ENCODE results near the gene PRKN.

PRKN gene

DNA sequence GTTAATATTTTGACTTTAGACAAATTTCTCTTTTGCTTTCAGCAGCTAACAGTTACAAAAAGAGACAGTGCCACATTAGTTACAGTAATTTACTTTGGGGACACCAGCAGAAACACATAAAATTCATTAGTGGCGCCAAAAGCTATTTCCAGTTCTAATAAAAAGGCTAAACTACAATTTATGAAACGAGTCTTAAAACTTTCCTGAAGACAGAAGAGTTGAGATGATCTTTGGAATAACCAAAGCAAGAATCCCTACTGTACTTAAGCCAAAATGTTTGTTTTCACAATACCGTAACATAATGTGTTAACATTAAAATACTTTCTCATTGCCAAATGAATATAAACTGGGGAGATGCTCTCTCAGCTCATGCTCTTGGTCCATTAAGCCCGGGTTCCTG, 1103.5 kb downstream of the PRKN start:
- DNase-seq, result no peak

DNA sequence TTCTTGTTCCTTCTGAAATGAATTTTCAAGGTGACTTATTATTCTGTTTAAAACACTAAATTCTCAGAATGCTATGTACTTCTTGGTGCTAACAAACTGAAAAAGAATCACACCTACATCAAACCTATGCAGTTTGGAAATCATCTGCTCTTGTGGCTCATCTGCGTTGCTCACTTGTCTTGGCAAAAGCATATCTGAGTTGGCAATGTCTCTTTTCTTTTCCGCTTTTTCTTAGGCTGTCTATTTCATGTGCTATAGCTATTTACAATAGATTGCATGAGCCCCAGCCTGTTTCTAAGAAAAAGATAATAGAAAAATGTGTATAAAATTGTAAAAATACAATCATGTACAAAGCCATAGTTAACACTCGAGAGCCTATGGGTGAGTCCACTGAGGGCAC, 1104.8 kb downstream of the PRKN start:
- DNase-seq, result no peak

DNA sequence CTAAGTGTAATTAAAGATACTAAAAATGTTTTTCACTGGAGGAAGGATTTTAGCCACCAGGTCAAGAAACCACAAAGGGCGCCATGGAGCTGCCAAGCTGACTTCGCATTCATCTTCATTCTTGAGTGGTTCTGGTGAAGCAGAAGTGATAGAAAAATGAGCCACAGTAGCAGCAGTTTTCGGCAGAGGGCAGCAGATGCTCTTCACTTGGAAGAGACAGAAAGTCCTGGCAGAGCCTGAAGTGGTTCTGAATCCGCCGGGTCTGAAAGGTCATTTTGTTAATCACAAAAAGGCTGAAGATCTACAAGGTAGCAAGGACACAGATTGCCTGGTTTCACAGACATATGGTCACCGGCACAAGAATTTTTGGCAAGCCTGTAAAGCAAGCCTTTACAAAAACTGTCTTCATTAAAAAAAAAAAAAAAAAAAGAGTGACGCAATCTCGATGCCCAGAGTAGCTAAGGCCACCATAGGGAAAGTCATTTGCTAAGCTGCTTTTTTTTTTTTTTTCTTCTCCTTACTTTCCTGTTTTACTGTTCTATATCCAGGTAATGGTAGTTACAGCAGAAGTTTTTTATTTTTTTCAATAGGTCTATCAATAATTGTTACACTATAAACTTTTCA, 1108.6 kb downstream of the PRKN start:
- DNase-seq, result no peak

DNA sequence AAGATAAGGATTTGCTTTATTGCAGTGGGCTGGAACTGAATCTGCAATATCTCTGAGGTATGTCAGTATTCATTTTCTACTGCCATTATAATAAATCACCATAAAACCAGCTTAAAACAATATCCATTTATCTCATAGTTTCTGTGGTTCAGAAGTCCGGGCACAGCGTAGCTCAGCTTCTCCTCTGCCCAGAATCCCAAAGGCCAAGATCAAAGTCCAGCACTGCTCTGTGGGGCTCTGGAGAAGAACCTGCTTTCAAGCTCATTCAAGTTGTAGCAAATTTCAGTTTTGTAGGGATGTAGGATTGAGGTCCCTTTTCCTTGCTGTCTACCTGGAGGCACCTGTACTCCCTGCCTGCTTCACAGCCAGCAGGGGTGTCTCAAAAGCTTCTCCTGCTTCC, 1113.9 kb downstream of the PRKN start:
- no peak for DNase-seq

DNA sequence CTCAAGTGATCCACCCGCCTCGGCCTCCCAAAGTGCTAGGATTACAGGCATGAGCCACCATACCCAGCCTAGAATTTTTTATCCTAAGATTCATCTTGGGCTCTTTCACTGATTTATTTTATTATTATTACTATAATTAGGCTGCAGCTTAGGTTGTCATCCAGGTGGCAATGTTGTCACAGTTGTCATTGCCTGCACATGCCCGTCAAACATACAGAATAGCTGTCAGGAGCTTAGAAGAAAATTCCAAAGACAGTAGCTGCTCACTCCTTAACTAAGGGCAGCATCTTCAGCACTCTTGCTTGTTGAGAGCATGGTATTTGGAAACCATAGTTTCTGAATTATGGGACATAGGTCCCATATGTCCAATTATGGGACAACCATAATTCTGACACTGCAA, 1118.8 kb downstream of the PRKN start:
- no peak for DNase-seq

DNA sequence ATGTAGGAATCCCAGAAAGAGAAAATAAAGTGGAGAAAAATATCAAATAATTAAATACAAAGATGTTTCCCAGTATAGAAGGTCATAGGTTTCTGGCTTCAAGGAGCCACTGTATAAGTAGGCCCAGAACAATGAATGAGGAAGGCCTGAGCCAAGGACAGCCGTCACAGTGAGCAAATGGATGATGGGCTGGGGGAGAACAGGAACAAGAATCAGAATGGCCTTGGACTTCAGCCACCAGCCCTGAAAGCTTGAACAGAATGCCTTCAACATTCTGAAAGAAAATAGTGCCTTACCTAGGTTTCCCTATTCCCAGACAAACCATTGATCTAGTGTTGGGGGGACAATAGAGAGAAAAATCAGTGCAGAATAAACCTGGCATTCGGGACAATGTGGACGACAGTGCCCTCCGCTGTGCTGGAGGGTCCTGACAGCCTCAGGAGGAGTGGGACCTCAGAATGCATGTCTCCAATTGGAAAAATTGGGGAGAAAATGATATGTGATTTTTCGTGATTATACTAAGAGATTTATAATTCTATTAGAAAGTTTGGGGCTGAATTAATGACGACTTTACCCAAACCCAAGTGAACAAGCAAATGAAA, 1119.8 kb downstream of the PRKN start:
- DNase-seq, result no peak

DNA sequence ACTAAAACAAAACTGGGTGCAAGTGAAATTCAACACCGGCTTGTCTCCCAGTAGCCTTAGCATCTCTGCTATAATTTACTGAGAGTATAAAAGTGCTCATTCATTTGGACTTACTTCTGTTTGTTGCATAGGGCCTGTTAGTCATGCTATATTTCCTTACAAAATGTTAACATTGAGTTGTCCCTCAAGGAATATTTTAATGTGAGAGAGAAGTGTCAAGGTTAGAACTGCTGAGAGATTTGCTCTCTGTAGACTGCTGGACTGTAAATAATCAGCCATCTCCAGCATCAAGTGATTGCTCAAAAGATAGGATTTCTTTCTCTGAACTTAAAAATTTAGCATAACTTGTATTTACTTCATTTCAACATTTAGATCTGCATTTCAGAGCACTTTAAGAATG, 1125.2 kb downstream of the PRKN start:
- DNase-seq, result no peak

DNA sequence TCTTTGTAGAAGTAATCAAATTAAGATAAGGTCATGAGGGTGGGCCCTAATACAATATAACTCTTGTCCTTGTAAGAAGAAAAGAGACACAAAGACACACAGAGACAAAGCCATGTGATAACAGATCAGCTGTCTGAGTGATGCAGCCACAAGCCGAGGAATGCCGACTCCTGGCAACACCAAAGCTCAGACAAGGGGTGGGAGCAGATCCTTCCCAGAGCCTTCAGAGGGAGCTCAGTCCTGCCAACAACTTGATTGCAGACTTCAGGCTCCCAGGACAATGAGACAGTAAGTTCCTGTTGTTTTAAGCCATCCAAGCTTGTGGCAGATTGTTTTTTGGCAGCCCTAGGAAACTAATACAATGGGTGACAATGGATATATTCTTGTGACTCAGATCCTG, 1128.7 kb downstream of the PRKN start:
- DNase-seq, result no peak

DNA sequence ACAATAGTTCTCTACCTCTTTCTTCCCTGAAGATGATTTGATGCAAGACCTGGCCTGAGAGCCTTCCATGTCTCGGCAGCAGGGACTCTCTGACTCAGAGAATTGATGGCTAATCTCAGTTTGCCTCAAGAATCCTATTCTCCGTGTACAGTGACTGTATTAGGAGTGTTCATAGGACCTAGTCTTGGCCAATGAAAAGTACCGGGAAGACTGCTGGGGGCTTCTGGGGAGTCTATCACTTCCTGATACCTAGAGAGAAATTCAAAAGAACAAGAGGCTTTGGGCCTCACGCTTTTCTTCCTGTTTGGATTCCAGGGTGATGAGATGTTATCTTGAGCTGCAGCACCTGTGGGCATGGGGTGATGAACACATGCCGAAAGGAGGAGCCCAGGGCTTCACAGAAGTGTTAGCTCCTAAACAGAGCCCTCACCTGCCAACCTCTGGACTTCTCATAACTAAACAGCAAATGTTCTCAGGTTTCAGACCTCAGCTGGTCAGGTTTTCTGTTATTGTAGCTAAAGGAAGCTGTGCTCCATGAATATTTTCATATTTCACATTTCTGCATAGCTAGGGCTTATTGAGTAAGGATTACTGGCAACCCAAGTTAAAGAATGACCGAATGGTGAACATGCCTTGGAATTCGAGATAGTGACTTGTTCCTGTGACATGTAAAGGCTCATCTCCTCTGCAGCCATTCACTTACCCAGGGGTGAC, 1130.6 kb downstream of the PRKN start:
- no peak for DNase-seq

DNA sequence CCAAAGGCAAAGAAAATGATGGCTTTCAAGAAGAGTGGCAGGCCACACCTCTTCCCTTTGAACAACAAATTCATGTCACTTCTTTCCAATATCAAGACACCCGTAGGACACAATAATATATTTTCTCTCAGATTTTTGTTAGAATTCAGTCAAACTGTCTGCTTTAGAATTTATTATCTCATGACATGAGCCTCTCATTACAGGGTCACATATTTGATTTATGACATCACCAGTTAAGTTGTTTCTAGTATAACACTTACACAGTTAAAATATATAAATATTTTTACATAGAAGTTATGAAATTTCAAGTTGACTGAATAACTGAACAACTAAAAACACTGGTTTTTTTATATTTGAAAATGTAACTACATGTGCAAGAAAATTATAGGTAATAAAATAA, 1133.2 kb downstream of the PRKN start:
- no peak for DNase-seq

DNA sequence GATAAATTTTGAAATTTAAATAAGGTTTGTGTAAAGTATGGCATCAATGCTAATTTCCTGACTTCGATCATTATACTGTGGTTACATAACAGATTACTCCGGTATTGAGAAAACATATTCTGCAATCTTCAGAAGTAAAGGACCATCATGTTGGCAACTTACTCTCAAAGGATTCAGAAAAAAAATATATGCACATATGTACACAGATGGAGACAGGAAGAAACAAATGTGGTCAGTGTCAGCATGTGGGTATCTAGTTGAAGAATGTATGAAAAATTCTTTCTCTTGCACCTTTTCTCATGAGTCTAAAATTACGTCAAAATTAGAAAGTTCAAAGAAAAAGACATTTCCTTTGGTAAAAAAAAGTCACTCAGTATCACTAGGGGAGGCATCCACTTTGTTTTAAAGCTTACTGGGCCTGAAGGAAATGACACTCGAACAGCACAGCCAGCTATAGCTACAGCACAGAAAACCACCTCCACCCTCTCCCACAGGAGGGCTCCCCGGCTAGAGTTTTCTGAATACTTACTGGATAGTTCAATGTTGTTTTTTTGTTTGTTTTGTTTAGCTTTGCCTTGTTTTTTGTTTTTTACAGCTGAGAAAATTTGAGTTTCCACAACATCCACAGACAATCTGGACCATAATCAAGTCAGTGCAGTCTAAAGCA, 1136.5 kb downstream of the PRKN start:
- DNase-seq, result no peak

DNA sequence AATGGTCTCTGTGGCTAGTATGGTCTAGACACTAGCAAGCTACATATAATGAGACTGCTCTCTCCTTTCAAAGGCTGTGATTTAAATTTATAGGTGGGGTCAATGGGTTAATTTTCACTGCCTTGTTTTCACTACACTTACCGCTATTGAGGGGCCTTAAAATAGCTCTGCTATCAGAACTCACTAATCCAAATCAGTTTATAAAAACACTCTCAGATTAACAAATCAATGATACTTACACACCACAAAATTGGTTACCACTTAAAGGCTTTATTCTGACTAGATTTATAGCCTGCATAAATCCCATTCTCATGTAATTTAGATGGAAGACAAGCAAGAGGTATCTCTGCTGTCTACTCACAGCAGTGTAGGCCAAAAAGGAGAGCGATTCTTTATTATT, 1140.7 kb downstream of the PRKN start:
- no peak for DNase-seq

DNA sequence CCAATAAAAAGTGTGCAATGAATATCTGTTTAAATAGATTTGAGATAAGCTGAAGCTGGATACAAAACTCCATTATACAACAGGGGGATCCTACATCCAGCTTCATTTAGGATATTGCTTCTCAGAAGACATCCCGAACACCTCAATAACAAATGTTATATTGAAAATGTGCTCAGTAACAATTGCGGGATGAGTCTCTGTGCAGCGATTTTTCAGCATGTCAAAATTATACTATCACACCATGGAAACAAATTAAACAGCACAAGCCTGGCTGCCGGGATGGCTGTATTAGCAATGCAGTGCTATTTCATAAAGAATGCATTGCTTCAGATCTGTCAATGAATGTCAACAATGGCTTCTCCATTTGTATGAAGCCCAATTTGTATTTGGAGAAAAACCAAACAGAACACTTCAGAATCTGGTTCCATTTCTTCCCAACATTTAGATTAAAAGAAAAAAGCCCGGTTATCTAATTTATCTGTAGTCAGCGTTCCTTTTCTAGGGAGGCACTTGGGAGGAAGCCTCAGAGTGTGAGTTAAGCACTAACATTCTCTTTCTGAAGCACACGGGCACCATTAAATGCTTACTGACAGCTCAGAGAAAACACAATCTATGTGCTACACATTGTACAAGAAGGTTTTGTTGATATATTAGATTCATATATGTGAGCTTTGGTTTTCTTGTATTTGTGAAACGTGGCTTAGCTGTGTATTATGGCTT, 1142.8 kb downstream of the PRKN start:
- no peak for DNase-seq

DNA sequence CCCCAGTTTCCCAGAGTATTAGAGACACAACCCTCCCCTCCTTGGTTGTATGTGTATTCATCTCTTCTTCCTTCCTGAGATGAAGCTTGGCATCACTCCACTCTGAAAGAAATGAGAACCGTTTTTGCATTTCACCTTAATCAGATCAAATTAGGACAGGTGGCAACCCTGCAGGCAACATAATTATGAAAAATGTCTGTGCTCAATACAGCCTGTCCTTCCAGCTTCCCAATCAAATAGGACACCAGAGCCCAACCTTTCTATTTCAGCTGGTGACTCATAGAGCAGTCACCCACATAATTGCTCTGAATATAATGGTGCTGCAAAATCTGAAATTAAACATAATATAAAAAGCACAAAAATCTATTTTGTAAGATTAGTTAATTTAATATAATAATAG, 1143.5 kb downstream of the PRKN start:
- no peak for DNase-seq

DNA sequence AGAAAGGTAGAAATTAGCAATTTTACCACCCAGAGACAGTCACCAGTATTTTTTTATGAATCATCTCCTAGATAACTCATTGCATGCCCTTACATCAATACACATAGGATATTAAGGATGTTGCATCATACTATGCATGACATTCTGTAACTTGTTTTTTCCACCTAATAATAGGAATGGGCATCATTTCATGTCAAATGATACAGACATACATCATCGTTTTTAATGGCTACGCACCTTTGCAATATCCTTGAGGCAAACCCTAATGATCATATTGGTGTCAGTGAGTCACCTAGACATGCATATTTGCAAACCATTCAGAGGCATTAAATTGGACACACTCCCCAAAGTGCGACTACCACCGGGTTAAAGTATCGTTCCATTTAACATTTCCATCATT, 1144.0 kb downstream of the PRKN start:
- no peak for DNase-seq

DNA sequence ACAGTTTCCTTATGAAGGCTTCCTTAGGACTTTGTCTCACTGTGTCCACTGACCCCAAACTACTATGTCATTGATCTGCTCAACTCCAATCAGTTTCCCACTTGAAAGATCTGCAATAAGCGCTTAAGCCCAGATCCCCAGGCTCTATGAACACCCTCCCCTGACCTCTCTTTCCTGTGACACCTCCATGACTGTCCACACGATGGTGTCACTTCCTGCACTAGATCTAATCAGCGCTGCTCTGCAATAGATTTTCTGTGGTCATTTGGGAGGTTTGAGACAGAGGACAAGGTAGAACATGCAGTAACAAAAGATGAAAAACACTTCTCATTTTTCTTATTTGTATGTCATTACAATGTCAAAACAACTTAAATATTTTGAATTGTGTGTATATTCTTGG, 1149.1 kb downstream of the PRKN start:
- DNase-seq, result no peak

DNA sequence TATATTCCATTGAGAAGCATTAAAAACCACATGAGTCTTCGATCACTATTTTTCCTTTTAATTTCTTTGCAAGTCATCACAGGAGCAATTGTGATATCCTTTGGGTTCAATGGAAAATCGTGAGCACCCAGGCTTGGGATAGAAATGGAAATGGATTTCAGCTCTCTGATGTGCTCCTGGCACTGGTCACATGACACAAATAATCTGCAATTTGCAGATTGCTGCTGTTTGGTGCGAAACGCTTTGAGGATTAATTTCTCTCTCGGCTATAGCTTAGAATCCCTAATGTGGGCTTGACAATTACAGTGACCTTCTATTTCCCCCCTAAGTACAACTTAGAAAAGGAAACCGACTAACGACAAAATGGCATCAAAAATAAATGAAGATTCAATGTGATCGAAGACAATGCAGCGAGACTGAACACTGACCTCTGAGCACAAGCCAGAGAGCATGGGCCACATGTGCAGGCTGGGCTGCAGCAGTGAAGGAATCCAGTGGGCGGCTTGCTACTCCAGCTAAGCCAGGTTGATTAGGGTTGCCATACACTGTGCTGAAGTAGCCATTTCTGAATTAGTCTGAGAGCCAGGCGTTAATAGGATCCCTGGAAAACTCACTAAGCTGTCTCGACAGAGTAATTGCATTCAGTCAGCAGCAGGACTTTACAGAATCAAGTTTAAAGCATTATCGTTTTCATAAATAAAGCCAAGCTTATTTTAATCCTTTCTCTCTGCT, 1151.9 kb downstream of the PRKN start:
- DNase-seq, result no peak

DNA sequence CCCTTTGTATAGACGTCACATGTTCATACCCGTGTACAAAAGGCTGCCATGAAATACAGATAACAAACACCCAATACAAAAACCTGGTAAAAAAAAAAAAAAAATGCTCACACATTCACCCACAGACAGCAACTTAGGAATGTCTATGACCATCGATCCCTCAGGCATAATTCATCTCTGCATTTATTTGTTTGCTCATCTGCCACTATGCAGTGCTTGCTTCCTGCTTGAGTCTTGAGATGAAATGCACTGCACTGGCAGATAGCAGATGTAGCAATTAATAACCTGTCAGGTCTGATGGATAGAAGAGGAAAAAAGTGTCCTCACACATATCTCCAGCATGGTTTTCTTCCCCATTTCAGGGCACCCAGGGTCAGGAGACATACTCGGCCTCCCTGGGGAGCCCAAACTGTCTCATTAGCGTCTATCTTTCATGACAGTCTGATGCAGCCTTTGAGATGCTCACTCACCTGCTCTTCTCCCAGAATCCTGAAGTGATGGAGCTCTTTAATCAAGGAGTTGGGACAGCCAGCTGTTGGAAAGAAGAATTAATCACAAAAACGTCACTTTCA, 1158.6 kb downstream of the PRKN start:
- no peak for DNase-seq

DNA sequence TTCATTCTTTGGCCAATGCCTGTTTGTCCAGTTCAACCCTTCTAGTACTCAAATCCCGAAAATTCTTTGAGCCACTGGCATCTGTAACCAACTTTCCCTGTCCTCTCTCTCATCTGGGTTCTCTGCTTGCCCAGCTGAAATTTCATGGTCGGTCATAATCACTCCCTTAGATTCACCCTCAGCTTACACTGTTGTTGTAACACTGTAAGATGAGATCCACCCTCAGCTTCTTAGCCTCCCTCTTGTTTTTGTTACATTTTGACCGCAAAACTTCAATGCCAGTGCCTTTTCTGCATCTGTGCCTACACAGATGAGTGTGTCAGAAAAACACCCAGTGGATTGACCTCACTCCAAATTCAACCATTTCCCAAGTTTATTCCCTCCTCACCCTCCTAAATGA, 1162.6 kb downstream of the PRKN start:
- DNase-seq, result no peak

DNA sequence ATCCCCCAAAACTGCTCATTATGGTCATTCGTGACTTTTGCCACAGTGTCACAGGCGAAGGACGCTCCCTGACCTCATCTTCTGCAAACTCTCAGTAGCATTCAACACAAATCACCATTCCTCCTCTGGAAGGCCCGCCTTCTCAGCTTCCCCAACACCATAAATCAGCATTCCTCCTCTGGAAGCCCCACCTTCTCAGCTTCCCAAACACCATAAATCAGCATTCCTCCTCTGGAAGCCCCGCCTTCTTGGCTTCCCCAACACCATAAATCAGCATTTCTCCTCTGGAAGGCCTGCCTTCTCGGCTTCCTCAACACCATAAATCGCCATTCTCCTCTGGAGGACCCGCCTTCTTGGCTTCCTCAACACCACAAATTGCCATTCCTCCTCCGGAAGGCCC, 1165.7 kb downstream of the PRKN start:
- no peak for DNase-seq

DNA sequence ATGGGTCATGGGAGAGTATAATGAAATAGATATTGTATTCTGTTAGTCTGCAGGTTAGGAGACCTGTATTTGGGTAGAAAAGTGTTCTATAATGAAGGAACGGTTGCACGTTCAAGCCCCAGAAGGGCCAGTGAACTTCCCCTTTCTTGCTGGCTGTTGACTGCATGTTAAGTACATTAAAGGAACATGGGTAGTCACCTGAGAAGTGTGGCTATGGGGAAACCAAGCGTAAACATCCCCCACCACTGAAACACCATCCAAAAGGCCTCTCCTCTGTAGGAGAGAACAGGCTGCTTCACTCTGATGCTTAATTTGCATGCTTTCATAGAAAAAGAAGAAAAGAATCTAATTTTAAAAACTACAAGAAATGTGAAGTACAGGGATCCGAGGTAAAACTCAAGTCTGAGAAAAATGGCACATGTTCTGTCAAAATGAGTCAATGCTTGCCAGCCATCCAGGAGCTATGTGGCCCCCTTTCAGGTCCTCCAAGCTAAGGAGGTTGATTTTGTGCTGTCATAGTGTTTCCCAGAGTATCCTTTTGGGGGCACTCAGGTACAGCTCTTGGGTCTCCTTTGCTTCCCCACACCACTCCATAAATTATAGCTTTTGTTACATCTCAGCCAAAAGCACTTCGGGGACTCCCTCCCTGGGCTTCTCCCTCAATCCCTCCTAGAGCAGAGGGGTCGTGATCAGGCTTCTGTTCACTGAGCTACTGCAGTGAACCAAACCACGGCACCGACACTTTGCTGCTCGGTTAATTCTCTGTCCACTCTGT, 1170.0 kb downstream of the PRKN start:
- DNase-seq, result no peak

DNA sequence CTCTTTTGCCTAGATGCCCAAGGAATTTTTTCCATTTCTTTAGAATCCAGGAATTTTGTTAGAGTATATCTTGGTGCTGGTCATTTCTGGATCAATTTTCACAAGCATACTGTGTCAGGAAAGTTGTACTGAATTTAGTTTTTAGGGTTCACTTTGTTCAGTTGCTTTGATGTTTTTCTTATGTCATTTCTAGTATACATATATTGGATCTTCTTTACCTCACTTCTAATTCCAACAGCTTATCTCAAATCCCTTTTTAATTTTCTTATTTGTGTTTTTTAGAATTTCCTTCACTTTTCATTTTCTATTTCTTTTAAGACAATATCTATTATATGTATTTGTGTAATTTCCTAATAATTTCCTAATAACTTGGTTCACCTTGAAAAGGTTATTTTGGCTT, 1172.7 kb downstream of the PRKN start:
- DNase-seq, result no peak

Measured in NCI-H1436 (cell line).